Thoracic aorta (tissue), 2 donors: ENCODE results near the gene ZDHHC13. TPM values are rescaled to one million over a fixed set of nuclear protein-coding genes. Genes with fewer than 3 reads are reported as not detected.

Source experiments
- ATAC-seq: fragments of 150-250 bp; one replicate; pipeline ENCODE4 v1.8.0; 2017; ENCODE audit warnings: low read depth; ENCODE audit not compliant: insufficient number of reproducible peaks, low FRiP score
- DNase-seq: peaks from one replicate; pipeline ENCODE4 v3.0.0-alpha.2; 2020; ENCODE audit warnings: low spot score
- H3K27ac ChIP-seq, 2 donors: fragments of 200-600 bp; sonication (generic); 1 replicate in 1 of 2; 2 replicates in 1 of 2; pipeline ENCODE4 v1.5.1; 2016; ENCODE audit warnings: mild to moderate bottlenecking in 2 of 2, moderate library complexity in 2 of 2
- H3K27me3 ChIP-seq: fragments of 200-600 bp; sonication (generic); replicated peaks from 2 replicates; pipeline ENCODE4 v1.6.0; 2016; ENCODE audit warnings: mild to moderate bottlenecking; ENCODE audit not compliant: insufficient read depth
- H3K36me3 ChIP-seq: fragments of 200-600 bp; sonication (generic); one replicate; pipeline ENCODE4 v1.5.1; 2016
- H3K4me1 ChIP-seq, 2 donors: fragments of 200-600 bp; sonication (generic); 1 replicate in 1 of 2; 2 replicates in 1 of 2; pipeline versions ENCODE4 v1.5.1 to v1.6.0; 2016; ENCODE audit warnings: low read depth in 2 of 2, mild to moderate bottlenecking in 1 of 2; ENCODE audit not compliant: control insufficient read depth in 1 of 2
- H3K4me3 ChIP-seq: fragments of 200-600 bp; sonication (generic); 2 replicates; pipeline ENCODE4 v1.5.1; 2016; ENCODE audit warnings: mild to moderate bottlenecking
- H3K9me3 ChIP-seq: fragments of 200-600 bp; sonication (generic); 2 replicates; pipeline ENCODE4 v1.5.1; 2016
- total RNA-seq, 2 donors: library from RNA; depleted of rRNA; stranded (reverse); fragments of >200 nt; gene quantifications; one replicate each; pipeline versions ENCODE4 v1.1.0 to v1.2.3, GENCODE V29; 2016
- TF ChIP-seq, protein P1 (sequence below): fragments of 200-600 bp; sonication (generic); IDR thresholded peaks from one replicate; pipeline ENCODE4 v1.5.1; 2019; ENCODE audit warnings: antibody characterized with exemption

The ZDHHC13 gene
- total RNA-seq, 2 donors from 2014 or later: 11.9 to 12.6 TPM

- TF ChIP-seq, protein P1, sequence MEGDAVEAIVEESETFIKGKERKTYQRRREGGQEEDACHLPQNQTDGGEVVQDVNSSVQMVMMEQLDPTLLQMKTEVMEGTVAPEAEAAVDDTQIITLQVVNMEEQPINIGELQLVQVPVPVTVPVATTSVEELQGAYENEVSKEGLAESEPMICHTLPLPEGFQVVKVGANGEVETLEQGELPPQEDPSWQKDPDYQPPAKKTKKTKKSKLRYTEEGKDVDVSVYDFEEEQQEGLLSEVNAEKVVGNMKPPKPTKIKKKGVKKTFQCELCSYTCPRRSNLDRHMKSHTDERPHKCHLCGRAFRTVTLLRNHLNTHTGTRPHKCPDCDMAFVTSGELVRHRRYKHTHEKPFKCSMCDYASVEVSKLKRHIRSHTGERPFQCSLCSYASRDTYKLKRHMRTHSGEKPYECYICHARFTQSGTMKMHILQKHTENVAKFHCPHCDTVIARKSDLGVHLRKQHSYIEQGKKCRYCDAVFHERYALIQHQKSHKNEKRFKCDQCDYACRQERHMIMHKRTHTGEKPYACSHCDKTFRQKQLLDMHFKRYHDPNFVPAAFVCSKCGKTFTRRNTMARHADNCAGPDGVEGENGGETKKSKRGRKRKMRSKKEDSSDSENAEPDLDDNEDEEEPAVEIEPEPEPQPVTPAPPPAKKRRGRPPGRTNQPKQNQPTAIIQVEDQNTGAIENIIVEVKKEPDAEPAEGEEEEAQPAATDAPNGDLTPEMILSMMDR: no peak
- H3K36me3 ChIP-seq: no peaks in the 10 kb centered on the region
- H3K4me1 ChIP-seq: no peaks in the 10 kb centered on the region
- H3K4me3 ChIP-seq: no peak overlapping the region
- ATAC-seq: no peak
- no peak for DNase-seq
- H3K27ac ChIP-seq: no peak overlapping the region
- no peaks in the 10 kb centered on the region for H3K27me3 ChIP-seq
- no peaks in the 10 kb centered on the region for H3K9me3 ChIP-seq
Observed at GRCh38 chr11:19107125-19107524, 9.8 kb upstream of the ZDHHC13 start.

- Histone ChIP-seq H3K9me3 (no peaks in the 10 kb centered on the region), H3K27ac (no peak overlapping the region), H3K4me1 (no peaks in the 10 kb centered on the region), H3K36me3 (no peaks in the 10 kb centered on the region), H3K27me3 (no peaks in the 10 kb centered on the region), H3K4me3 (no peak overlapping the region)
- no peak for ATAC-seq
- TF ChIP-seq, protein P1: no peak
- no peak for DNase-seq
Observed at GRCh38 chr11:19110295-19110694, 6.7 kb upstream of the ZDHHC13 start.

GRCh38 chr11:19111809-19112208 lies 5.2 kb upstream of the ZDHHC13 start:
- H3K4me3 ChIP-seq: no peak overlapping the region
- TF ChIP-seq, protein P1: no peak
- no peaks in the 10 kb centered on the region for H3K27me3 ChIP-seq
- peaks cover 4 to 6% of the 10 kb centered on the region in 2 donors for H3K4me1 ChIP-seq
- no peaks in the 10 kb centered on the region for H3K9me3 ChIP-seq
- no peak for DNase-seq
- no peak overlapping the region for H3K27ac ChIP-seq
- ATAC-seq: no peak
- H3K36me3 ChIP-seq: no peaks in the 10 kb centered on the region

GRCh38 chr11:19116276-19116970 lies 545 bp upstream of the ZDHHC13 start:
- DNase-seq (no peak), ATAC-seq (no peak)
- Histone ChIP-seq H3K27me3 (no peaks in the 10 kb centered on the region), H3K9me3 (no peaks in the 10 kb centered on the region), H3K36me3 (no peaks in the 10 kb centered on the region), H3K4me1 (peaks cover 7 to 15% of the 10 kb centered on the region in 2 donors), H3K4me3 (peak overlapping the region; percentile 90), H3K27ac (no peak overlapping the region)
- TF ChIP-seq, protein P1: no peak

- TF ChIP-seq, protein P1: no peak
Observed at GRCh38 chr11:19117760-19118097, 761 bp downstream of the ZDHHC13 start.

More at GRCh38 chr11:19117760-19118097, 761 bp downstream of the ZDHHC13 start:
- no peaks in the 10 kb centered on the region for H3K36me3 ChIP-seq
- H3K4me1 ChIP-seq: peaks cover 7 to 15% of the 10 kb centered on the region in 2 donors
- ATAC-seq: peak; percentile 39
- no peaks in the 10 kb centered on the region for H3K27me3 ChIP-seq
- no peaks in the 10 kb centered on the region for H3K9me3 ChIP-seq
- peak overlapping the region; percentile 90 for H3K4me3 ChIP-seq
- DNase-seq: no peak
- no peak overlapping the region for H3K27ac ChIP-seq
